HTR-8/SVneo (cell line): ENCODE results near the gene NTSR1.

Source experiments
- DNase-seq: peaks from one replicate; pipeline ENCODE4 v3.0.0; 2011; ENCODE audit warnings: low spot score, mixed read lengths; ENCODE audit not compliant: insufficient read length
- FAIRE-seq: peaks from 2 replicates; lab custom pipeline; 2011; peaks lifted over from hg19 to GRCh38; lab: Jason Lieb, UNC

NTSR1 gene

DNA sequence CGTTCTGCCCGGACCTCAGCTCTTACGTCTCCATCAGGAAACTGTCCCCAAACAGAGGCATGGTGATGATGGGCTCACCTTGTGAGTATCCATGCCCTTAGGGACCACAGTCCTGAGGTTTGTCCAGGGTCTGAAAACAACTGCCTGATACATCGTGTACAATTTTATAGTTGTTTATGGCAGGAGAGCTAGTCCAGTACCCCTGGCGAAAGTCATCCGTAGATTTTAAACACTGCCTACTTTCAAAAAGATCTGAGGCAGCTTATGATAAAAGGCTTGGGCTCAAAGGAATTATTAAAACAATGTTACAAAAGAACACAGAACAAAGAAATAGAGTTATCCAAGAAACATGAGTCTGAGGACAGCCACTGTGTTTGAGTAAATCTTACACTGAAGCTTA is 14.0 kb downstream of the NTSR1 start:
- DNase-seq = no peak
- FAIRE-seq = no peak

DNA sequence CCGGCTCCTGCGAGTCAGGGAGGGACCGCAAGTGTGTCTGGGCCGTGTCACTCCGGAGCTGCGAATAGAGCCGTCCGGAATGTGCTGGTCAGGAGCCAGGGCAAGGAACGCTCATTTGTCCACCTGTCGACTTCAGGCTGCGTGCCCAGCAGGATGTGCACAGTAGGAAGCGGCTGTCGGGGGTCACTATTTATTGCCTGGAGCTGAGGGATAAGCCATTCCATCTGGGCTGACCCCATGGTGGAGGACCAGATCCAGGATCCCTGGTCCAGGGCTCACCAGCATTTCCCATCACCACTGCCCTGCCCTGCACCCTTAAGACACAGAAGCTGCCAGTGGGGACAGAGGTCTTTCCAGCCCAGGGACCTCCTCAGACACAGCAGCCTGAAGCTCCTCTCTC is 14.7 kb downstream of the NTSR1 start:
- FAIRE-seq = peak; percentile 92

DNA sequence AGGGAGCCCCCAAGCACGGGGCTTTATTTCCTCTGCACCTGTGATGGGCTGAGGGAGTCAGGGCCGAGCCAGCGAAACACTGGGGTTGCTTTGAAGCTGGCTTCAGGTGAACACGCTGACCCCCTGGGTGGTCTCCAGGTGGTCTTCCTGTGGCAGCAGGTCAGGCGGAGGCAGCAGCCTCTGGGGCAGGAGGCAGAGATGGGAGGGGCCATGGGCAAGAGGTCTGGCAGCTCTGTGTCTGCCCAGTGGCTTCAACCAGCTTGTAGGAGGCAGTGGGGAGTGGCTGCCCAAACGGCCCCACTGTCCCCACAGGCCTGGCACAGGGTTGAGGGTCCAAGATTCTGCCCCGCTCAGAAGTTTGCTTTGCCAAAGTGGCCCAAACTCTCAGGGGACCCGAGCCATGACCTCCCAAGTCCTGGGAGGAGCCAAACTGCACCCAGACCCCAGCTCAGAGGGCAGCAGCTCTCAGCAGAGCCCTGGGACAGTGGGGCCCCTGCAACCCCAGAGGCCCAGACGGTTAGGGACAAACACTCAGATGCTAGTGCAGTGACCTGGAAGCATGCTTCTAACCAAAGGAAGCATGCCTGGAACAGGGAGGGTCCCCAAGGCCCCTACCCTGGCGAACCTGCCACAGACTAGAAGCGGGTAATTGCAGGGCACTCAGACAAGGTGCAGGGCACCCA is 15.3 kb downstream of the NTSR1 start:
- FAIRE-seq (no peak), DNase-seq (no peak)

More for the DNA sequence above, 14.7 kb downstream of the NTSR1 start:
- peak; percentile 83 for DNase-seq

- DNase-seq (no peak), FAIRE-seq (peak; percentile 55)
Measured at GRCh38 chr20:62724692-62725595, 16.3 kb downstream of the NTSR1 start.

- DNase-seq (no peak), FAIRE-seq (peak; percentile 65)
Measured at GRCh38 chr20:62725596-62726268, 17.1 kb downstream of the NTSR1 start.

DNA sequence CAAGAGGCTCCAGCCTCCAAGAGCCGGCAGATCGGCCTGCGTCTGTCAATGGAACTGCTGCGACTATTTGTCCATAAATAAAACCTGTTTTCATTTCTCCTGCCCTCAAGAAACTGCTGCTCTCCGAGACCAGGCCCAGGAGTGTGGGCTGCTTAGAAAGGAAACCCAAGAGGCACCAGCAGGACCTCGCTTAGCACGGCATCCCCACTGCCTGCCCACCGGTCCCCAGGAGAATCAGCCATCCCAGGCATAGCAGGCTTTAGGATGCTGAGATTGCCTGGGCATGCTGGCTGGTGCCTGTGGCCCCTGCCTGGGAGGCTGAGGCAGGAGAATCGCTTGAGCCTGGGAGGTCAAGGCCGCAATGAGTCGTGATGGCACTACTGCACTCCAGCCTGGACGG is 17.6 kb downstream of the NTSR1 start:
- FAIRE-seq (peak; percentile 13), DNase-seq (no peak)

DNA sequence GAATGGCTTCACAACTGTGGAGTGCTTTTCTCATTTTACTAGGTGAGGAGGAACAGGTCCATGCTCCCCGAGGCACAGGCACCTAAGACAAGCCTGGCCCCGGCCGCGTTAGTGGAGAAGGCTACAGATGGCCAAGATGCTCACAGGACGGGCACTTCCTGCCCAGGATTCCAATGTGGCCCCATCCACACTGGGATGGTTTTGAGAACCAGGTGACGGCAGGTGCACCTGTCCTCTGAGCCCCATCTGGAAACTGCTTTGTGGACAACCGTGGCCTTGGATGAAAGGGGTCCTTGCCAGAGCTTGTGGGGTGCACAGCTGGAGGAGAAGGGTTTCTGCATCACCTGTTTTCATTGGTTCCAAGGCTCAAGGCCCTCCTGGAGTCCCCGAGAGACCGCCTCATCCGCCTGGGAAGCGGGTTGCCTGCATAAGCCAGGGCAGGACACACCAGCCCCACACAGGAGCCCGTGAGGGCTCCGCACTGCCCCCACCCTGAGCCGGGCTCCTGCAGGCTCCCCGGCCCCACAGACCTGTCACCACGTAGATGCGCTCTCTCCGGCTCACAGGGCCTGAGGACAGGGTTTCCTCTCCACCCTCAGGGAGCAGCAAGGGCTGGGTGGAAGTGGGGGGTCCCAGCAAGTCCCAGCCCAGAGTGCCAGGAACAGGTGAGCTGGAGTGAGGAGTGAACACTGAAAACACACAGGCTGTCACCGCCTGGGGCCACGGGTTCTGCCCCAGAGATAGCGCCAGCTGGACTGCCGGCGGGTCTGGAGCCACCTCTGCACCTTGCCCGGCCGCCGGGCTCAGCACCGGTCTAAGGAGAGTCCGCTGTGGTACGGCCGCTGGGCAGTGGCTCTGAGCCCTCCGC is 18.3 kb downstream of the NTSR1 start:
- FAIRE-seq (no peak), DNase-seq (no peak)

GRCh38 chr20:62727584-62728027 is 19.0 kb downstream of the NTSR1 start:
- DNase-seq (no peak), FAIRE-seq (peak; percentile 26)

- FAIRE-seq = peak; percentile 57
- DNase-seq = no peak
Measured at GRCh38 chr20:62728028-62728780, 19.6 kb downstream of the NTSR1 start.

DNA sequence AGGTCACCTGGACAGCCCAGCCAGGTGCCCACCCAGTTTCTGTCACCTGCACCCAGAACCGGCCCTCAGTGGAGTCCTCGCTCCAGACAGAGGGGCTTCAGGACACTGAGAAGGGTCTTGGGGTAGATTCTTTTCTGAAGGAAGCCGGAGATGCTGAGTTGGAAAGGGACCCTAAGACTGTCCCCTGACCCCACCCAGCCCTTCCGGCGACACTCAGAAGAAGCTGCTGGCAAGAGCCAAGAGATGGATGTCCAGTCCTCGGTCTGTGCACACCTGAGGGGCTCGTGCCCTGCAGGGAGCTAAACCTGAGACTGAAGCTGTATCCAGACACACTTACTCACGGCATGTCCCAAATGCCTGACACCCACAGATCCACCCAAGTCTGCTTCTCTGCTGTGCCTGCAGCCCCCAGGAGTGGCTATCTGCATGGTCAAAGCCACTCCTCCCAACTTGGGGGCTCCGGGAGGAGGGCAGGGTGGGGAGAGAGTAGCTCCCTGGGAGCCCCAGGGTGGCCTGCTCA is 20.2 kb downstream of the NTSR1 start:
- DNase-seq = no peak
- FAIRE-seq = peak; percentile 74

DNA sequence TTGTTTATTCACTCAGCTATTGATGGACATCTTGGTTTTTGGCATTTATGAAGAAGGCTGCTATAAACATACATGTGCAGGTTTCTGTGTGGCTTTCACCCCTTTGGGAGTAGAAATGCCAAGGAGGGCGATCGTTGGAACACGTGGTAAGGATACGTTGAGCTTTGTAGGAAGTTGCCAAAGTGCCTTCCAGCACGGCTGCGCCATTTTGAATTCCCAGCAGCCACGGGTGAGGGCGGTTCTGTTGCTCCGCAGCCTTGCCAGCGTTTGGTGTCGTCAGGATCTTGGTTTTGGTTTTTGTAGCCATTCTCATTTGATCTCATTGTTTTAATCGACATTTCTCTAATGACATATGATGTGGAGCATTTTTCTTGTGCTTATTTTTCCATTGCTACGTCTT is 21.8 kb downstream of the NTSR1 start:
- FAIRE-seq (peak; percentile 74), DNase-seq (no peak)

- DNase-seq = no peak
- peak; percentile 79 for FAIRE-seq
Measured at GRCh38 chr20:62732031-62732760, 23.6 kb downstream of the NTSR1 start.

- DNase-seq (no peak), FAIRE-seq (peak; percentile 74)
Measured at GRCh38 chr20:62732842-62733525, 24.3 kb downstream of the NTSR1 start.

DNA sequence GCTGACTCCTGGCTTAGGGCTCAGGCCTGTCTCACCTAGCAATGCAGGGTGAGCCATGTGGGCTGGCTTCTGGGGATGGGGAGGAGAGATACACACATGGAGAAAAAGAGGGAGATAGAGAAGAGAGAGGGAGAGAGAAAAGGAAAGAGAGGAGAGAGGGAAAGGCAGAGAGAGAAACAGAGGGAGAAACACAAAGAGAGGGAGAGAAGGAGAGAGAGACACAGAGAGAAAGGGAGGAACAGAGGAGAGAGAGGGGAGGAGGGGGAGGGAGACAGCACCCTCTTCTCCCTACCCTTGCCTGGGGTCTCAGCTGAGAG is 24.8 kb downstream of the NTSR1 start:
- FAIRE-seq = no peak
- no peak for DNase-seq

- no peak for FAIRE-seq
- DNase-seq = no peak
Measured at GRCh38 chr20:62733891-62734290, 25.3 kb downstream of the NTSR1 start.

GRCh38 chr20:62734326-62734725 is 25.7 kb downstream of the NTSR1 start:
- FAIRE-seq (peak; percentile 38), DNase-seq (no peak)

- DNase-seq (no peak), FAIRE-seq (no peak)
Measured at GRCh38 chr20:62734881-62735280, 26.2 kb downstream of the NTSR1 start.

DNA sequence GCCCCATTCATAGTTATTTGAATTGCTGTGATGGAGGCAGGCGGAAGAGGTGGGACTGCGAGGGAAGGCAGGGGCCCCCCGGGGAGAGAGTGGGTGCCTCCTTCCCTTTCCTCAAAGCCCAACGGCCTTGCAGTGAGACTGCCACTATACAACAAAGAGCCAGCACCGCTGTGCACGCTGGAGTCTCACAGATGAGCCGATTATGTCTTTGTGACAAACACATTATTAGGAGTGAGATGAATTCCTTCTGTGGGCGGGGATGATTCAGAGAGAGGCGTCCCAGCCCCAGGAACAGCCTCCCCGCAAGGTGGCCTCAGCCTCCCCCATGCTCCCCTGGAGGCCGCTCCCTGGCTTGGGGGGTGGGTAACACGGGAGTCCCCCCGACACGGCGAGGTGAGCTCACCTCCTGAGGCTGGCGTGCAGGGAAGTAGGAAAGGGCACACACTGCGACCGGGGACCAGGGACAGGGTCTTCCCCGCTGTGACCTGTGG is 26.7 kb downstream of the NTSR1 start:
- DNase-seq (no peak), FAIRE-seq (peak; percentile 84)
